A549 (cell line): ENCODE data around the gene C11orf68. TPM values are rescaled to one million over a fixed set of nuclear protein-coding genes. Genes with fewer than 3 reads are reported as not detected.
A peak's percentile ranks its signal among the peaks of the same experiment; 100 is the strongest.

Source experiments
- ATAC-seq, 2 experiments: fragments of 200-7000 bp in 1 of 2; fragments of >200 bp in 1 of 2; cut with Nextera tagmentation in 1 of 2; cut with Tn5 transposase in 1 of 2; 3 replicates each; pipeline versions ENCODE4 v1.8.0 to v1.9.1; 2018 to 2020; ENCODE audit warnings: mild to moderate bottlenecking in 1 of 2, moderate library complexity in 1 of 2
- CTCF ChIA-PET: fragments of 300-600 bp; sonication (Branson Sonifier 250); formaldehyde crosslinking; extraction: SDS; loops from one replicate; lab custom pipeline; 2021; ENCODE audit warnings: antibody characterized with exemption, inconsistent platforms; lab: Yijun Ruan, JAX
- POLR2A ChIA-PET: fragments of 350-600 bp; formaldehyde crosslinking; extraction: SDS; loops from one replicate; lab custom pipeline; 2021; ENCODE audit warnings: antibody characterized with exemption, inconsistent platforms; lab: Yijun Ruan, JAX
- DNase-seq, 2 experiments: peaks; one replicate each; pipeline versions ENCODE4 v3.0.0 to v3.0.0-alpha.2; 2011 to 2016; ENCODE audit warnings: low read depth in 1 of 2, low spot score in 1 of 2
- FAIRE-seq: peaks from 2 replicates; lab custom pipeline; 2011; peaks lifted over from hg19 to GRCh38; lab: Jason Lieb, UNC
- H3K27ac ChIP-seq, 2 experiments: fragments of >200 bp; sonication (Bioruptor Twin); formaldehyde crosslinking; 3 replicates each; pipeline ENCODE4 v1.5.1; 2016 to 2017
- H3K4me1 ChIP-seq: fragments of >200 bp; sonication (Bioruptor Twin); formaldehyde crosslinking; 3 replicates; pipeline ENCODE4 v1.6.1; 2016
- H3K4me2 ChIP-seq: fragments of >200 bp; sonication (Bioruptor Twin); formaldehyde crosslinking; 3 replicates; pipeline ENCODE4 v1.6.1; 2016
- H3K4me3 ChIP-seq: fragments of >200 bp; sonication (Bioruptor Twin); formaldehyde crosslinking; 3 replicates; pipeline ENCODE4 v1.5.1; 2016
- H3K9me3 ChIP-seq: fragments of >200 bp; sonication (Bioruptor Twin); formaldehyde crosslinking; 3 replicates; pipeline ENCODE4 v1.6.1; 2016
- ATOH8 ChIP-seq: fragments of 250-450 bp; sonication (Bioruptor Pico); IDR thresholded peaks from 2 replicates; pipeline ENCODE4 v1.5.0; 2020; ENCODE audit warnings: low read depth, mild to moderate bottlenecking, moderate library complexity
- EHMT2 ChIP-seq: fragments of 200-600 bp; sonication (generic); IDR thresholded peaks from 2 replicates; pipeline ENCODE4 v1.6.1; 2016; ENCODE audit warnings: antibody characterized with exemption, low read depth, mild to moderate bottlenecking, moderate library complexity
- EP300 ChIP-seq, 2 experiments: fragments of >200 bp; sonication (Bioruptor Twin); formaldehyde crosslinking; IDR thresholded peaks; 2 replicates in 1 of 2; 3 replicates in 1 of 2; pipeline ENCODE4 v1.6.1; 2016 to 2017
- FOSB ChIP-seq: fragments of 250-450 bp; sonication (Bioruptor Pico); IDR thresholded peaks from 2 replicates; pipeline ENCODE4 v1.5.0; 2020; ENCODE audit warnings: mild to moderate bottlenecking, moderate library complexity
- HMGXB4 ChIP-seq: fragments of 250-450 bp; sonication (Bioruptor Pico); IDR thresholded peaks from 2 replicates; pipeline ENCODE4 v1.5.0; 2021; ENCODE audit warnings: mild to moderate bottlenecking, moderate library complexity, borderline replicate concordance
- HOXA7 ChIP-seq: fragments of 250-450 bp; sonication (Bioruptor Pico); IDR thresholded peaks from 2 replicates; pipeline ENCODE4 v1.5.0; 2020; ENCODE audit warnings: mild to moderate bottlenecking, moderate library complexity
- HOXB5 ChIP-seq: fragments of 250-450 bp; sonication (Bioruptor Pico); IDR thresholded peaks from 2 replicates; pipeline ENCODE4 v1.5.0; 2020; ENCODE audit warnings: mild to moderate bottlenecking, moderate library complexity
- MAX ChIP-seq: IDR thresholded peaks from 2 replicates; pipeline ENCODE4 v1.6.1; 2012
- MYC ChIP-seq: IDR thresholded peaks from 2 replicates; pipeline ENCODE4 v1.6.1; 2012; ENCODE audit warnings: mild to moderate bottlenecking, inconsistent platforms, low read length, improper control_type of control experiment, borderline replicate concordance
- PBX3 ChIP-seq: IDR thresholded peaks from 2 replicates; pipeline ENCODE4 v1.6.1; 2012
- POLR2A ChIP-seq: IDR thresholded peaks from 2 replicates; pipeline ENCODE4 v1.6.1; 2012; ENCODE audit warnings: mild to moderate bottlenecking, low read length
- POLR2AphosphoS2 ChIP-seq: conservative IDR thresholded peaks from 2 replicates; pipeline ENCODE4 v1.6.1; 2012; ENCODE audit warnings: low read length, improper control_type of control experiment, inconsistent platforms
- RARB ChIP-seq: fragments of 250-450 bp; sonication (Bioruptor Pico); IDR thresholded peaks from 2 replicates; pipeline ENCODE4 v1.8.0; 2021; ENCODE audit warnings: mild to moderate bottlenecking, moderate library complexity
- RCOR1 ChIP-seq: fragments of 150-350 bp; IDR thresholded peaks from 2 replicates; pipeline ENCODE4 v1.6.1; 2014; ENCODE audit warnings: antibody characterized with exemption, low read length, low read depth
- SMC3 ChIP-seq: fragments of >200 bp; sonication (Bioruptor Twin); formaldehyde crosslinking; IDR thresholded peaks from 3 replicates; pipeline ENCODE4 v1.6.1; 2018; ENCODE audit warnings: inconsistent platforms
- TFCP2L1 ChIP-seq: fragments of 250-450 bp; sonication (Bioruptor Pico); IDR thresholded peaks from 2 replicates; pipeline ENCODE4 v1.5.0; 2021; ENCODE audit warnings: mild to moderate bottlenecking
- TP53 ChIP-seq: fragments of 250-450 bp; sonication (Bioruptor Pico); IDR thresholded peaks from 2 replicates; pipeline ENCODE4 v1.5.0; 2021; ENCODE audit warnings: mild to moderate bottlenecking, moderate library complexity
- ZNF302 ChIP-seq: fragments of 250-450 bp; sonication (Bioruptor Pico); IDR thresholded peaks from 2 replicates; pipeline ENCODE4 v1.9.0; 2021; ENCODE audit warnings: inconsistent platforms, mild to moderate bottlenecking, moderate library complexity
- ZSCAN20 ChIP-seq: fragments of 250-450 bp; sonication (Bioruptor Pico); IDR thresholded peaks from 2 replicates; pipeline ENCODE4 v1.8.0; 2022; ENCODE audit warnings: mild to moderate bottlenecking, moderate library complexity
- whole genome bisulfite sequencing: methylation state at CpG from one replicate; pipeline ENCODE4 v1.1.6; 2017; ENCODE audit errors: missing lambda C conversion rate; 5-methylcytosine and 5-hydroxymethylcytosine counted together
- polyA plus RNA-seq, 4 experiments: library from polyadenylated mRNA; depleted of rRNA in 3 of 4; stranded (reverse); fragments of >200 nt; fragmentation: RNase III in 1 of 4; extraction: RNeasy Plus Mini Kit Qiagen cat#74134 plus additional on column Dnase treatment in 1 of 4; gene quantifications; 2 replicates in 3 of 4; 3 replicates in 1 of 4; pipeline ENCODE4 v1.2.3, GENCODE V29; 2011 to 2017

C11orf68 gene
- polyA plus RNA-seq, 2 of the 4 experiments (the other 2 are of a cell fraction), result 10.6 to 17.0 TPM

- H3K9me3 ChIP-seq, result no peaks in the 10 kb centered on the region
- CTCF ChIA-PET, result interaction anchor here (0.8 to 31.6 kb wide), 8 partner anchors 3 to 116 kb away, joined by 3 to 618 read pairs (median 5); partner anchors contain the start of genes C11orf68, CCDC85B, DRAP1 and FIBP
- FAIRE-seq, result no peak
- H3K4me2 ChIP-seq, result peak overlapping the region; percentile 90; the same call in 1 of the 3 replicates
- no peak for DNase-seq
- 86% methylated on average over 14 of the region's 14 CpGs for WGBS
- H3K4me1 ChIP-seq, result peaks cover 61% of the 10 kb centered on the region
- peak; percentile 20; the same call in 1 of the 2 replicates for TF ChIP-seq TFCP2L1 (CRISPR knock-in tag)
- TF ChIP-seq MAX, result no peak
- TF ChIP-seq POLR2AphosphoS2, result peak; percentile 99
- TF ChIP-seq HOXA7, result peak; percentile 70
- TF ChIP-seq ZSCAN20, result no peak
- TF ChIP-seq EHMT2, result no peak
- no peak for TF ChIP-seq RCOR1
- no peak for TF ChIP-seq POLR2A
- peak; percentile 33; the same call in 1 of the 2 replicates for TF ChIP-seq ATOH8 (CRISPR knock-in tag)
- TF ChIP-seq MYC, result no peak
- TF ChIP-seq TP53, result peak; percentile 74
- TF ChIP-seq RARB, result peak; percentile 71; the same call in 1 of the 2 replicates
- TF ChIP-seq HOXB5 (CRISPR knock-in tag), result peak; percentile 38; the same call in 1 of the 2 replicates
- TF ChIP-seq FOSB (CRISPR knock-in tag), result peak; percentile 53
- TF ChIP-seq PBX3, result no peak
- H3K27ac ChIP-seq, result peak overlapping the region in 1 of 2 experiments; percentile 97; a peak in 3 of 6 replicates
- H3K4me3 ChIP-seq, result no peak overlapping the region
- no peak for ATAC-seq
- POLR2A ChIA-PET, result interaction anchor here (1.1 to 4.7 kb wide), 3 partner anchors 8 to 15 kb away, joined by 3 to 36 read pairs (median 3); partner anchors contain the start of gene FIBP
These were observed 22.5 kb downstream of the C11orf68 start for GRCh38 chr11:65896034-65896999.

- TF ChIP-seq HOXA7 (peak; percentile 74; the same call in 1 of the 2 replicates), EHMT2 (no peak), HMGXB4 (CRISPR knock-in tag) (0 out of 2 replicates have a peak, but pooled peaks have one; percentile 11), POLR2AphosphoS2 (peak; percentile 92; the same call in 1 of the 2 replicates), SMC3 (no peak), FOSB (CRISPR knock-in tag) (peak; percentile 11), EP300 (IDR thresholded peaks at IDR 0.05) (no peak), ZNF302 (no peak), TP53 (0 out of 2 replicates have a peak, but pooled peaks have one; percentile 81)
- 87% methylated on average over 5 of the region's 5 CpGs for WGBS
- Histone ChIP-seq H3K4me3 (no peak overlapping the region), H3K4me1 (peaks cover 54% of the 10 kb centered on the region), H3K27ac (peak overlapping the region in 1 of 2 experiments; percentile 10; a peak in 1 of 6 replicates), H3K9me3 (no peaks in the 10 kb centered on the region), H3K4me2 (no peak overlapping the region)
- POLR2A ChIA-PET, result interaction anchor here (1.1 kb wide), 1 partner anchor 16 kb away, joined by 3 read pairs; no protein-coding TSS in a partner anchor
- FAIRE-seq, result no peak
- CTCF ChIA-PET, result interaction anchor here (1.0 to 31.6 kb wide), 6 partner anchors 2 to 116 kb away, joined by 3 to 618 read pairs (median 7); partner anchors contain the start of genes C11orf68, CCDC85B, DRAP1 and FIBP
- no peak for DNase-seq
- no peak for ATAC-seq
These were observed 23.3 kb downstream of the C11orf68 start for GRCh38 chr11:65895482-65895981.
